NCI-H146 treated with DMSO at 0.1 percent for 48 hours (cell line): ENCODE measurements around the gene LRRC61.
"Not testable (repeated sequence)": the region's sequence is repeated elsewhere in the genome, so short reads cannot be mapped to it uniquely, and the experiment has no call there.

Experiments
- DNase-seq: peaks from one replicate; lab custom pipeline; 2025; ENCODE audit not compliant: unreplicated experiment; lab: John Stamatoyannopoulos, UW

LRRC61 gene

GRCh38 chr7:150381096-150381495 lies 57.9 kb downstream of the LRRC61 start:
- no peak for DNase-seq

DNA sequence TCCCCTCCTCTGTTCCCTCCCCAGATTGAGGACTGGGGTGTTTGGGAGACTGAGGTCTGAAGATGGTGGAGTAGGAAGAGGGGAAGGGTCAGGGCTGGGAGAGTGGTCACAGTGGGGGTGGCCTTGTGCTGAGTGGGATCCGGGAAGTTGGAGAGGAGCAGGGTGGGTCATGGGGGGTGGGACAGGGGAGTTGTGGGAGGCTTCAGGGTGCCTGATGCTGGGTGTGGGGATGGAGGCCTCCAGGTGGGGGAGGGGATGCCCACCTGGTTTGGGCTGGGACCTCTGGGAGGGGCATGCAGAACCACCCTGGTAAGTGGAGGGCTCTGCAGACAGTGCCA lies 58.6 kb downstream of the LRRC61 start:
- DNase-seq: no peak

GRCh38 chr7:150382123-150382843 lies 59.1 kb downstream of the LRRC61 start:
- no peak for DNase-seq

DNA sequence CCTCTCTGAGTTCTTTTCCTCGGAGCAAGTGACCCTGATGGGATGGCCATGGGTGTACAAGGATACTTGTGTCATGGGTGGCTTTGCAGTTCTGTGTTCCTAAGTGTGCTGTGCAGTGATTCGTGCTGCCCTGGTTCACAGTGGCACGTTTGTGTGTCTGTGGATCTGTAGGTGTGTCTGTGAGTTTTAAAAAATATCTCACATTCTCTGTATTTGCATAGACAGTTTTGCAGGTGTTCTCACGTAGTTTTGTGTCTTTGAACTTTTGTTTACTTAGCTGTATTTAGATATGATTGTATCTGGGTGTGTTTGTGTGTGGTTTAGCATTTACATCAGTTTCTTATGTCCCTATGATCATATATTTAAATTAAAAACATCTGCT lies 59.7 kb downstream of the LRRC61 start:
- peak; percentile 6 for DNase-seq

GRCh38 chr7:150383710-150384397 lies 60.7 kb downstream of the LRRC61 start:
- DNase-seq: peak; percentile 99

DNA sequence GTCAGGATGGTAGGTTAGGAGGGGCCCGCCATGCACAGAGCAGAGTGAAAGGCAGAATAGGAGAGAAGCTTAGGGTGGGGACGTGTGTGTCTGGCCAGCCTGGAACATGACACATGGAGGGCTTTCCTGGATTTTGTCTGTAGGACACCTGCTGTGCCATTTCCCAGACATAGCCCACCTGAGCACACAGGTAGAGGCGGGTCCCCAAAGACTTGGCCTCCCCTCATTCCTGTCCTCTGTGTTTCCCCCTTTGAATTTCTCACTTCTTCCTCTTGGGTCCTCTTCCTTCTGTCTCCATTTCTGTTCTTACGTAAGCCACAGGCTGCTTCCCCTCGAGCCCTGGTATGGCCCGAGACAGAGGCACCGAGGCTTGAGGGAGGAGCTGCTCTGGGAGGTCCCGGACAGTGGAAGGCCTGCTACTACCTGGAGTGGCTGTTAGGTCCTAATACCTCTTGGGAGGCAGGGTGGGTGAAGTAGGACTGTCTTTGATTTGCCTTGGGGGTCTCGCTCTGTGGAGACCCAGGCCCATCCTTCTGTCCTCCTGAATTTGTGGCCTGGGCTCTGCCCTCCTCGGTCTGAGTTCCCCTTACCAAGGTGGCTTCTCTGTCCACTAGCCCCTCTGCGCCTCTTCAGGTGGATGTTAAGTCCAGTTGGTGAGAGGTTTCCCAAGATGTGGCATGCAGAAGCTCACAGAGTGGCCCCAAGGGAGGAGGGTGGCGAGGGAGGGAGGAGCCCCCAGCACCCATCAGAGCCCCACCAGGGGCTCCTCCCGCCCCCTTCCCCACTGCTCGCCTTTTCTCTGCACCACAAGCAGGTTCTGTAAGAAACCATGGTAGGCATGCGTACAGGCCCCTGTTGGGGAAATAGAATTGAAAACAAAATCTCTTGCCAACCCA lies 61.5 kb downstream of the LRRC61 start:
- DNase-seq: no peak

DNA sequence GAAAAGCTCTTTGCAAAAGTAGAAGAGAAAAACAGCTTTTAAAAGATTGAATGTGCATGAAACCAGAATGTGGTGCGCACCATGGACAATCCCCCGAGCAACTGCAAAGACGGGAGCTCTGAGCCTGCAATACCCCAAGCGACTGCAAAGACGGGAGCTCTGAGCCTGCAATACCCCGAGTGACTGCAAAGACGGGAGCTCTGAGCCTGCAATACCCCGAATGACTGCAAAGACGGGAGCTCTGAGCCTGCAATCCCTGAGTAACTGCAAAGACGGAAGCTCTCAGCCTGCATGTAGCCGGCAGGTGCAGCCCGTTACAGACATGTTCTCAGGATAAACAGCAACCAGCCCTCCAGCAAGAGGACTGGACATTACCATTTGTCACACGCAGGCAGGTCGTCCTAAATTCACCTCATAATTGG lies 62.2 kb downstream of the LRRC61 start:
- peak; percentile 50 for DNase-seq

DNA sequence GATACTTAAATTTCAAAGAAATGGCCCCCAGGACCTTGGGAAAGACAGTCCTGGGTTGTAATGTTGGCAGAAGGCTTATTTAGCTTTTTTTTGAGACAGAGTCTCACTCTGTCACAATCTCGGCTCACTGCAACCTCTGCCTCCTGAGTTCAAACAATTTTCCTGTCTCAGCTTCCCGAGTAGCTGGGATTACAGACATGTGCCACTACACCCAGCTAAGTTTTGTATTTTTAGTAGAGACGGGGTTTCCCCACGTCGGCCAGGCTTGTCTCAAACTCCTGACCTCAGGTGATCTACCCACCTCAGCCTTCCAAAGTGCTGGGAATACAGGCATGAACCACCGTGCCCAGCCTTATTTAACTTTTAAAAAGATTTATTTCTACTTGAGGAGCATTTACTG lies 62.7 kb downstream of the LRRC61 start:
- not testable (repeated sequence) for DNase-seq
